Measurements from ENCODE around the gene DTX3L.

DTX3L gene

DNA sequence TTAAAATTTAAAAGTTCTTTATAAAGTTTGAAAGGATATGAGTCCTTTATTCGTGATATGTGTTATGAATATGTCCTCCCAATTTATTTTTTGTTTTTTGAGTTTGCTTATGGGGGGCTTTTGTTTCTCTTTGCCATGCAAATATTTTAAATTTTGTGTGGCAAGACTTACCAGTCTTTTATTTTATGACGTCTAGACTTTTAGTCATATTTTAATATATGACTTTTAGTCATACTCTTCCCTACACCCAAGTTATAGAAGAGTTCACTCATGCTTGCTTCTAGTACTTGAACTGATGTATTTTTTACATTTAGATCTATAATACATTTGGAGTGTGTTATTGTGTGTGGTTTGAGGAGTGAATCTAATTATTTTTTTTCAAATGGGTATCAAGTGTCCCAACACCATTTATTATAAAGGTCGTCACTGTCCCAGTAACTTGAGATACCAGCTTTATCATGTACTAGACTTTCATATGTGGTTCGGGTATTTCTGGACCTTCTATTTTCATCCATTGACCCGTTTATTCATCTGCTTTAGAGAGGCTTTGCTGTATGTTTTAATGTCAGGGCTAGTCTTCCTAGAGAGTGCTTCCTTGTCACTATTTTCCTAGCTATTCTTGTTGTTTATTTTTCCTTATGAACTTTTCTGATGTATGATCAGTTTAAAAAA lies 14.1 kb downstream of the DTX3L start:
- Histone ChIP-seq H3K36me3 (ENCODE audit: low read length) (no peaks in the 10 kb centered on the region), H3K9ac (ENCODE audit: low read length) (no peak overlapping the region), H2AFZ (ENCODE audit: low read depth, low read length, severe bottlenecking) (no peak overlapping the region), H3K4me2 (ENCODE audit: low read depth, low read length, poor library complexity, severe bottlenecking) (no peak overlapping the region), H3K9me3 (ENCODE audit: insufficient read depth, low read length) (peaks cover 15% of the 10 kb centered on the region; the same call in 1 of the 2 replicates), H3K79me2 (ENCODE audit: insufficient read depth, low read length) (no peaks in the 10 kb centered on the region), H3K27ac (ENCODE audit: low read depth, low read length) (no peak overlapping the region), H3F3A (ENCODE audit: insufficient read depth) (no peaks in the 10 kb centered on the region), H3K27me3 (ENCODE audit: low read length) (no peaks in the 10 kb centered on the region), H3K4me3 (ENCODE audit: insufficient read depth, low read length, poor library complexity, severe bottlenecking) (no peak overlapping the region), H4K20me1 (ENCODE audit: low read depth, low read length) (no peaks in the 10 kb centered on the region), H3K9me2 (replicated peaks; ENCODE audit: insufficient read depth, low read length) (no peaks in the 10 kb centered on the region)
- TF ChIP-seq, protein P1, sequence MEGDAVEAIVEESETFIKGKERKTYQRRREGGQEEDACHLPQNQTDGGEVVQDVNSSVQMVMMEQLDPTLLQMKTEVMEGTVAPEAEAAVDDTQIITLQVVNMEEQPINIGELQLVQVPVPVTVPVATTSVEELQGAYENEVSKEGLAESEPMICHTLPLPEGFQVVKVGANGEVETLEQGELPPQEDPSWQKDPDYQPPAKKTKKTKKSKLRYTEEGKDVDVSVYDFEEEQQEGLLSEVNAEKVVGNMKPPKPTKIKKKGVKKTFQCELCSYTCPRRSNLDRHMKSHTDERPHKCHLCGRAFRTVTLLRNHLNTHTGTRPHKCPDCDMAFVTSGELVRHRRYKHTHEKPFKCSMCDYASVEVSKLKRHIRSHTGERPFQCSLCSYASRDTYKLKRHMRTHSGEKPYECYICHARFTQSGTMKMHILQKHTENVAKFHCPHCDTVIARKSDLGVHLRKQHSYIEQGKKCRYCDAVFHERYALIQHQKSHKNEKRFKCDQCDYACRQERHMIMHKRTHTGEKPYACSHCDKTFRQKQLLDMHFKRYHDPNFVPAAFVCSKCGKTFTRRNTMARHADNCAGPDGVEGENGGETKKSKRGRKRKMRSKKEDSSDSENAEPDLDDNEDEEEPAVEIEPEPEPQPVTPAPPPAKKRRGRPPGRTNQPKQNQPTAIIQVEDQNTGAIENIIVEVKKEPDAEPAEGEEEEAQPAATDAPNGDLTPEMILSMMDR (IDR thresholded peaks at IDR 0.05; ENCODE audit: insufficient read depth, low read length, poor library complexity, severe bottlenecking) = no peak
- no peak for TF ChIP-seq EZH2phosphoT487 (conservative IDR thresholded peaks at IDR 0.05; ENCODE audit: low read length)

GRCh38 chr3:122580470-122580869 lies 16.3 kb downstream of the DTX3L start:
- Histone ChIP-seq H3K27ac (ENCODE audit: low read depth, low read length) (no peak overlapping the region), H3K4me2 (ENCODE audit: low read depth, low read length, poor library complexity, severe bottlenecking) (no peak overlapping the region), H3K9ac (ENCODE audit: low read length) (no peak overlapping the region), H3K4me3 (ENCODE audit: insufficient read depth, low read length, poor library complexity, severe bottlenecking) (no peak overlapping the region), H2AFZ (ENCODE audit: low read depth, low read length, severe bottlenecking) (no peak overlapping the region), H3F3A (ENCODE audit: insufficient read depth) (no peaks in the 10 kb centered on the region), H3K79me2 (ENCODE audit: insufficient read depth, low read length) (no peaks in the 10 kb centered on the region), H3K27me3 (ENCODE audit: low read length) (no peaks in the 10 kb centered on the region), H4K20me1 (ENCODE audit: low read depth, low read length) (no peaks in the 10 kb centered on the region), H3K9me2 (replicated peaks; ENCODE audit: insufficient read depth, low read length) (no peaks in the 10 kb centered on the region), H3K9me3 (ENCODE audit: insufficient read depth, low read length) (peaks cover 15% of the 10 kb centered on the region; the same call in 1 of the 2 replicates), H3K36me3 (ENCODE audit: low read length) (no peaks in the 10 kb centered on the region)
- no peak for TF ChIP-seq EZH2phosphoT487 (conservative IDR thresholded peaks at IDR 0.05; ENCODE audit: low read length)
- TF ChIP-seq, protein P1 (IDR thresholded peaks at IDR 0.05; ENCODE audit: insufficient read depth, low read length, poor library complexity, severe bottlenecking) = no peak

DNA sequence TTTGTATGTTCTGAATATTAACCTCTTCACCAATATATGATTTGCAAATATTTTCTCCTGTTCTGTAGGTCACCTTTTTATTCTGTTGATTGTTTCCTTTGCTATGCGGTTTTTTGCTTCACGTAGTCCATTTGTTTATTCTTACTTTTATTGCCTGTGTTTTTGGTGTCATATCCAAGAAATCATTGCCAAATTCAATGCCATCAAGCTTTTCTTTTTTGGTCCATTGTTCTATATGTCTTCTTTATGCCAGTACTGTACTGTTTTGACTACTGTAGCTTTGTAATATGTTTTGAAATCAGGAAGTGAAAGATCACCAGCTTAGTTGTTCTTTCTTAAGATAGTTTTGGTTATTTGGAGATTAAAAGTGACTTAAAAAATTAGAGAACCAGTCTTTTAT lies 17.5 kb downstream of the DTX3L start:
- Histone ChIP-seq H3K9me2 (replicated peaks; ENCODE audit: insufficient read depth, low read length) (no peaks in the 10 kb centered on the region), H3K9me3 (ENCODE audit: insufficient read depth, low read length) (peaks cover 15% of the 10 kb centered on the region; the same call in 1 of the 2 replicates), H3K36me3 (ENCODE audit: low read length) (no peaks in the 10 kb centered on the region), H3K27me3 (ENCODE audit: low read length) (no peaks in the 10 kb centered on the region), H3K9ac (ENCODE audit: low read length) (no peak overlapping the region), H3K79me2 (ENCODE audit: insufficient read depth, low read length) (no peaks in the 10 kb centered on the region), H3K4me3 (ENCODE audit: insufficient read depth, low read length, poor library complexity, severe bottlenecking) (no peak overlapping the region), H3F3A (ENCODE audit: insufficient read depth) (no peaks in the 10 kb centered on the region), H4K20me1 (ENCODE audit: low read depth, low read length) (no peaks in the 10 kb centered on the region), H3K27ac (ENCODE audit: low read depth, low read length) (no peak overlapping the region), H2AFZ (ENCODE audit: low read depth, low read length, severe bottlenecking) (no peak overlapping the region), H3K4me2 (ENCODE audit: low read depth, low read length, poor library complexity, severe bottlenecking) (no peak overlapping the region)
- TF ChIP-seq, protein P1 (IDR thresholded peaks at IDR 0.05; ENCODE audit: insufficient read depth, low read length, poor library complexity, severe bottlenecking) = no peak
- no peak for TF ChIP-seq EZH2phosphoT487 (conservative IDR thresholded peaks at IDR 0.05; ENCODE audit: low read length)
